IPS DF 4.7 (cell line): ENCODE data around the gene CPNE5.

ENCODE experiments used
- DNase-seq: peaks from one replicate; pipeline ENCODE4 v3.0.0-alpha.2; 2013; ENCODE audit warnings: low spot score; ENCODE audit errors: extremely low read depth

The CPNE5 gene

DNA sequence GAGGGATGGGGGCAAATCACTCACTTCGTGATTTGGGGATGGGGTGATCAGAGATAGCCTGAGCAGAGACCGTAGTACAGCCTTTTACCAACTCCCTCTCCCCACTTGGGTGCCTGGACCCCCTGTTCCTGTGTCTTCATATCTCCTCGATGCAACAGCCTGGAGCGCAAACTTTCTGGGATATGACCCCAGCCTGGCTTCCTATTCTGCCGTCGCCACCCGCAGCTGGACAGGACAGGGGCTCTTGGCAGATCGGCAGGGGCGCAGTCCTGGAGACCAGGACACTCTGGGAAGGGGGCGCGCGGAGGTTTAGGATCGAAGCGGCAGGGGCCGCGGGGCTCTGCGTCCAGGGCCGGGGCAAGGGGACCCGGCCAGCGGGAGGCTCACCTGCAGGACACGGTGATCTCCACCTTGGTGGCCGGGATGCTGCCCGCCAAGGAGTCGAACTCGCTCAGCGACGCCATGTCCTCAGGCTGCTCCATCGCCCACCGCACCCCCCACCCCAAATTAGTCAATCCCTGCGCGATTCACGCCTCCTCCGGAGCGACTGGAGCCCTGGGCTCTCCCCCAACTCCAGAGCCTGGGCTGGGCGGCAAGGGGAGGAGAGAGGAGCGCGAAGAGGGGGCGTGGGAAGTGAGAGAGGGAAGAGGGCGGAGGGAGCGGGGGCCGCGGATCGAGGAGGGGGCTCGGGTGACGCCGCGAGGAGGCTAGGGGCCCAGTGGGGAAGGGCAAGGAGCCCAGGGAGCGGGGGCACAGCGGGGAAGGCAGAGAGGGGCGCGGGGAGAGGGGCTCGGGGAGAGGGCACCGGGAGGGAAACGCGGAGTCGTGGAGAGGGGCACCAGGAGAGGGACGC lies at the start of gene CPNE5:
Gene CPNE5, minus strand, starts transcription at position 549 of the 853 bp plus-strand sequence. Its CDS starts 67 bp downstream, at position 482.
- no peak for DNase-seq

DNA sequence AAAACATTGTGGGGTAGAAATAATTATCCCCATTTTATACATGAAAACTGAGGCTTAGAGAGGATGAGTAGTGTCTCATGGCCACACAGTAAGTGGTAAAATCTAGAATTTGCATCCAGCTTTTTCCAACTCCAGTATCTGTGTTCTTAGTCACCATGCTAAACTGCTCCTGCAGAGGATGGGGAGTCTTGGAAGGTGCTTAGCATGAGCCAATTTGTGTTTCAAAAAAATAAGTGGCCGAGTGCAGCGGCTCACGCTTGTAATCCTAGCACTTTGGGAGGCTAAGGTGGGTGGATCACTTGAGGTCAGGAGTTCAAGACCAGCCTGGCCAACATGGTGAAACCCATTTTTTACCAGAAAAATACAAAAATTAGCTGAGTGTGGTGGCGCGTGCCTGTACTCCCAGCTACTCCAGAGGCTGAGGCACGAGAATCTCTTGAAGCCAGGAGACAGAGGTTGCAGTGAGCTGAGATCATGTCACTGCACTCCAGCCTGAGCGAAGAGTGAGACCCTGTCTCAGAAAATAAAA lies 48.9 kb upstream of the CPNE5 start:
- no peak for DNase-seq

DNA sequence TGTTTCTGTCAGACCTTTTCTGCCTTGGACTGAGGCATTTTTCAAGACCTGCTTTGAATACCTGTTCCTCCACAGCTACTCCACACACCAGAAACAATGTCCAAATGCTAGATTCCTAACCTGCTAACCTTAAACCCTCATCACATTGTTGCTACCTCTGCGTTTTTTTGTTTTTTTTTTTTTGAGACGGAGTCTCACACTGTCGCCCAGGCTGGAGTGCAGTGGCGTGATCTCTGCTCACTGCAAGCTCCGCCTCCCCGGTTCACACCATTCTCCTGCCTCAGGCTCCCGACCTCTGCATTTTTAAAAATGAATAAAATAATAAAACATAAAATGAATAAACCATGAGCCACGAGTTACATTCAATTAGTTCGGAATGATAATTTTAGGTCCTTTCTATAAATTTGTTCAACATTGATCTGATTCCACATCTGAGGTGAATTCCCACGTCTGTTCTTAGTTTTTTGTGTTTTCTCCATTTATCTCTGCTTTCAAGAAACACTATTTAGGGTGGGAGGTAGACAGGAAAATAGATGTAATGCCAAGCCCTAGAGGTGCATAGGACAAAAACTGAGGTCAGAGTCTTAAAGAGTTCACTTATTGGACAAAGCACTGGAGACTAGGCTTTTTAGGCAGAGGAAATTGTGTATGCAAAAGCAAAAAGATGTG lies 47.8 kb upstream of the CPNE5 start:
- DNase-seq: no peak

DNA sequence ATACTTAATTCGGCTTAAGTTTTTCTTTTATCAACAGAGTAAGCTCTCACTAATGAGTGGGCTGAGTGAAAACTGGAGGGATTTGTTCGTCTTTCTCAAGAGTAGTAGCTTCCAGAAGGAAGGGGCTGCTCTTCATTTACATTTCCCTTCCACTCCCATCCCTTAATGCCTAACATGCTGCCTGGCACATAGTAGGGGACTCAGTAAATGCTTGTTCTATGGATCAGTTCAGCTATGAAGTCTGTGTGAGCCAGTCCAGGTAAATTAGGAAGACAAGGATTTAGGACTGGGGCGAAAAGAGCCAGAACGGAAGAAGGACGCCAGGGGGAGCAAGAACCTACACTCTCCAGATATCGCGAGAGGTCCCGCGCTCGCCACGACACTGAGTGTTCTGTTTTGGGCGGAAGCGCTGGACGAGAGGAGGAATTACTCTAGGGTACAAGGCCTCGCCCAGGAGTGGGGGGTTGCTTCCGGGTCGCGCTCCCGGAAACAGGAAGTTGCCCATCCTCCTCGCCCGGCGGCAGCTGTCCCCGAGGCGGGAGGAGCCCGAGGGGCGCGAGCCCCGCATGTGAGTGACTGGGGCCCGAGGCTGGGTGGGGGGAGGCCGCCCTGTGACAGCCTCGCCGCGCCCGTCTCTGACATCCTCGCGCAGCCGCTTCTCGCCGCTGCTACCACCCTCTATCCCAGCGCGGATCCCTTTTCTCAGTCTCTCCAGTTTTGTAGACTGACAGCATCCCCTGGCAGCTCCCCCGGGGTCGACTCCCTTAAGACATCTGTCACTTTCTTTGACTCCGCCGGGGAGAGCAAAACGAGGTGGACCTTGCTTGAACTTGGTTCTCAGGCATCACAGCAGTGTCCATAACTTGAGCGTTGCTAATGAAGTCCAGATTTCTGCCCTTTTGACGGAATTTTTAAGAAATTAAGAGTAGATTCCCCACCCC lies 46.5 kb upstream of the CPNE5 start, which contains the start of gene C6orf89:
Gene C6orf89, plus strand, starts transcription at position 492 of the 941 bp plus-strand sequence. CDS start 13,493 bp downstream, outside the sequence.
- peak; percentile 92 for DNase-seq

DNA sequence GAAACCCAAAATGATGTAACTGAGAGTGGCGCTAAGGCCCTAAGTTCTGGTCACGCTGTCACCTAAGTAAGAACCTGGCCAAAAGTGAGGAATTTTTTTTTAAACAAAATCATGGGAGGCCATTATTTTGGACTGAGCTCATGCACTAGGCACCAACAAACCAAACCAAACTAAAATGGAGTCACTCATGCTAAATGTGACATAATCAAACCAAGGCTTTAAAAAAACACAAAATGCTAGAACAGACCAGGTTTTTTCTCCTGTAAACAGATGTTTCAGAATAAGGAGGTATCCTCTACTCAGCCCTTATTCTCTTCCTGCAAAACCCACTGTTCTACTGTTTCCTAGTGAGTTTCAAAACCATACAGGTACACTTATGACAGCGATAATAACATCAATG lies 45.4 kb upstream of the CPNE5 start:
- DNase-seq: no peak

DNA sequence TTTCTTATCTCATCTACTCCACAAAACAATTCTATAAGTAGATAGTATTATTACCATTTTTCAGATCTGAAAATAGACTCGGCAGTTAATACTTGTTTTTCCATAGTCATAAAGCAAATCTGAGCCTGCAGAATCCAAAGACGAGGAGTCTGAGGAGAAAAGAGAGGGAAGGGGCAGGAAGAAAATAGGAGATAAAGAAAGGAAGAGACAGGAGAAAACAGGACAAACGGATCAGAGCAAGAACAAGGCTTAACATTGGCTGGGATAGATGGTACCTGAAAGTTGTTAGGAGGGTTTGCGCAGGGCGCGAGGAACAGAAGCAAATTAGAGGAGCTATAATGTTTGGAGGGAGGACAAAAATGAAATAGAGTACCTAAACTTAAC lies 36.0 kb upstream of the CPNE5 start:
- DNase-seq: no peak

DNA sequence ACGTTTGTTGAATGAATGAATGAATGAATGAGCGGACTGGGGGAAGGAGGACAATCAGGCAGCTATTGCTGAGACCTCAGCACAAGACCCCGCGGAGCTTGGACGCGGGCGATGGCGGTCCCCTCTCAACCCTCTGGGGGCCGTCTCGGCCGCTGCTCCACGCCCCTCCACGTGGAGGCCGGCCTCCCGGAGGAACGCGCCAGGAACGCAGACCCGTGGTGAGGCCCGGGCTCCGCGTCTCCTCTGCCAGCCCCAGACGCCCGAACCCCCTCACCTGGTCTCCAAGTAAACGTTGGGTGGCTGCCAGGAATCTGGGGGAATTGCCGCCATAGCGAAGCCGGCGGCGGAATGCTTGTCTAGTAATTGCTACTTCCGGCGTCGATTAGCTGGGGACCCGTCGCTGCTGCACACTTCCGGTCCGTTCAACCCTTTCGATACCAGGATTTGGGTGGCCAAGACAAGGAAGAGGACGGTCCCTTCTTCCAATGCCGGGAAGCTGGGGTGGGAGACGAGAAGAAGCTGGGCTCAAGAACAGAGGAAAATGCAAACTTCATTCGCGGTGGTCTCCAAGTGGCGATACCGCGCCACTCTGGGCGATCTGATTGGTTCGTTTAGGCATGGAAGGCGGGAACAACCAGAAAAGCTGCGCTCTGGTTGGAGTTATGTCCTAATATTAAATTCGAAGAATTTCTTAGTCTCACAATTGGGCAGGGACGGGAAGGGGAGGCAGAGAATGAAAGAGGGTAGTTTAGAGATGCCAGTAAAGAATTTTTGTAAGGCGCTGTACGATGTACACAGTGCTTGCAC lies 35.4 kb upstream of the CPNE5 start, which contains the start of gene PPIL1:
Gene PPIL1, minus strand, starts transcription at position 361 of the 807 bp plus-strand sequence. Its CDS starts 31 bp downstream, at position 330.
- DNase-seq: peak; percentile 56

DNA sequence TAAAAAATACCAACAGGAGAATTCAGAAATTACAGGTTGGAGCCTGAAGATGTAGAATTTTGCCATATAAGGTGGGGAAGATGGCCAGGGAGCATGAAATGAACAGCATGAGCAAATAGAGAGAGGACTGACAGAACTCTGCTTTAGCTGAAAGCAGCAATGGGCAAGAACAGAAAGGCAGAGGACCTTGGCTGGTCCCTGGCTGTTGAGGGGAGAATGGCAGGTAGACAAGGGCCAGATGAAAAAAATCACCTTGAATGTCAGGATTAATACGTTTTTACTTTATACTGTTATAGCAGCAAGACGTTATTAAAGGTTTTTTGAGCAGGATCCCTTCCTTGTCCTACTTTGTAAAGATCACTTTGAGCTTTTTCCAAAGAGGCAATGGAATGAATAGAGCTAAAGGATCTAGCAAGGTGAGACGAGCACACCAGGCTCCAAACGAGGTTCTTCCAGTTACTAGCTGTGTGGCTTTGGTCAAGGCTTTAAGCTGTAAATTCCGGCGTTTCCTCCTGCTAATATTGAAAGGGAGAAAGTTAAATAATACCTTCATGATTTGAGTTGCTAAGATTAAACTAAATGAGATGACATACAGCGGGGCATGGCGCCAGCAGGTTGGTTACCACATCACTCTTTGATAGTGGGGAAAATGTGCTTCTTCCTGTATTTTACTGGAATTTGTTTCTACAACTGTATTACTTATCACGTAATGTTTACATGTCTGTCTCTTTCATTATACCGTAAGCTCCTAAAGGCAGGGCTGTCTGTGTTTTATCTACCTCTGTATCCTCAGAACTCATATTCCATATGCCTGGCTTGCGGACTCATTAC lies 34.6 kb upstream of the CPNE5 start:
- no peak for DNase-seq

DNA sequence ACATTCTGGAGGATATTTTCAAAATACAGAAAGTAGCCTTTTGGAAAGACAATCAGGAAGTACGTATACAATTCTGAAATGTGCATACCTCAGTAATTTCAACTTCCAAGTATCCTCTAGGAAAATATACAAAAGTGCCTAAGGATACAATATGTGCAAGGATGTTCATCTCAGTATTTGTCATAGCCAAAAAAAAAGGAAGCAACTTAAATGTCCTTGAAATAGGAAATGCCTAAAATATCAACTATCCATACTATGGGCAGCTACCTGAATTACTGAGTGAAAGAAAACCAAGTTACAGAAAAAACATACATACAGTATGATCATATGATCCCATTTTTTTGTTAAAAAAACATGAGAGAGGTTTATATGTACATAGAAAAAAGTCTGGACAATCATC lies 33.9 kb upstream of the CPNE5 start:
- DNase-seq: no peak

DNA sequence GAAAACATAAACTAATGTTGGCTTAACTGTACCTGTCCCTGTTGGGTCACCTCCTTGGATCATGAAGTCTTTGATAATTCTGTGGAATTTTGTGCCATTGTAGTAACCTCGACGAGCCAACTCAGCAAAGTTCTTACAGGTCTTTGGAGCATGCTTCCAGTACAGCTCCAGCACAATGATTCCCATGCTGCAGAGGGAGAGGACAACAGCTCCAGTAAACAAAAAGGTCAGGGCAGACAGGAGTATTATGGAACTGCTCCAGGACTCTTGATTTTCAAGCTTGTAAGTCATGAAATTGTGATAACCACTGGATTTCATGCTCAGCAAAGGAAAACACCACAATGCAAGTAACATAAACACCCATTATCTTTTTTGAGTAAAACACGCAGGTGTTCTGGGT lies 32.4 kb upstream of the CPNE5 start:
- DNase-seq: no peak

DNA sequence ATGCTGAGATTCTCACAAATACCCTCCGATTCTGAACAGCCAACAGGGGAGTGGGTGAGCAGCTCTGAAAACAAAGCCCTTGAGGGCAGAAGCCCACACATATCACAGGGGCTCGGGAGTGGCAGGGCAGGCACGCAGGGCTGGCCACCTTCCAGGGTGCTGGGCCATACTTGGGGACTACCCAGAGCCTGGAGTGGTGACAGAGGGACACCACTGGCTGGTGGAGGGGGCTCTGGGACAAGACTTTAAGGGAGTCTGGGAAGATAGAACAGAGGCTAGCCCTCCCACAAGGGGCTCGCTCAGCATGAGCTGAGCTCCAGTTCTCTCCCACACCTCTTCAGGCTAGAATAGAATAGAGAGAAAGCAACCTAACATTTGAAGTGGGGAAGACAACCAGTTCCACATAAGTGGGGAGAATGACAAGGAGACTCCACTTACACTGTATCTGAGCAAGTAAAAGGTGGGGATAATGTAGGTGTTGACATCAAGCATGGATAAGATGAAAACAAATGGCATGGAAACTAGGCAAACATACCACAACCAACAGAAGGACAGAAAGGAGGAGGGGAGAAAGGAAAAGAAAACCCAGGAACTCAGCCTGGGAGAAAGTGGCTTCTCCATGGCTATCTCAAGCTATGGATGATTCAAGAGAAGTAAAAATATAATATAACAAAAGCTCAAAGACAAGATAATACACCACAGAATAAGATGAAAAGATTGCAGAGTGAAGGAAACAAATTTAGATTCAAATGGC lies 28.4 kb upstream of the CPNE5 start:
- DNase-seq: no peak

DNA sequence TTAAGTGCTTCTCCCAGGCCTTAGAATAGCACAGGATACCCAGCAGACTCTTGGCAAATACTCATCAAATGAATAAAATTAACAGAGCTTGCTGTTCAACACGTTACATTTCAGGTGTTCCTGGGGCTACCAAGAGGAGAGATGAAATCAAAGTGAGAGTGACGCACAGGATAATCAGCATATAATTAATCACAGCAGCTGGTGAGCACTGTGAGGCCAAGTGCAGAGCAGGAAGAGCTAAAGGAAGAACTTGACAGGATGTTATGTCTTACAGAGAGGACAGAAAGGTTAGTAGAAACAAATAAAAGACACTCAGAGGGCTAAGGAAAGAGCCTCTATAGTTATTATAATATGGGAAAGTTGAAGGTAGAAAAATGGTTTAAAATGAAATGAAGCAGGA lies 26.6 kb upstream of the CPNE5 start:
- no peak for DNase-seq

DNA sequence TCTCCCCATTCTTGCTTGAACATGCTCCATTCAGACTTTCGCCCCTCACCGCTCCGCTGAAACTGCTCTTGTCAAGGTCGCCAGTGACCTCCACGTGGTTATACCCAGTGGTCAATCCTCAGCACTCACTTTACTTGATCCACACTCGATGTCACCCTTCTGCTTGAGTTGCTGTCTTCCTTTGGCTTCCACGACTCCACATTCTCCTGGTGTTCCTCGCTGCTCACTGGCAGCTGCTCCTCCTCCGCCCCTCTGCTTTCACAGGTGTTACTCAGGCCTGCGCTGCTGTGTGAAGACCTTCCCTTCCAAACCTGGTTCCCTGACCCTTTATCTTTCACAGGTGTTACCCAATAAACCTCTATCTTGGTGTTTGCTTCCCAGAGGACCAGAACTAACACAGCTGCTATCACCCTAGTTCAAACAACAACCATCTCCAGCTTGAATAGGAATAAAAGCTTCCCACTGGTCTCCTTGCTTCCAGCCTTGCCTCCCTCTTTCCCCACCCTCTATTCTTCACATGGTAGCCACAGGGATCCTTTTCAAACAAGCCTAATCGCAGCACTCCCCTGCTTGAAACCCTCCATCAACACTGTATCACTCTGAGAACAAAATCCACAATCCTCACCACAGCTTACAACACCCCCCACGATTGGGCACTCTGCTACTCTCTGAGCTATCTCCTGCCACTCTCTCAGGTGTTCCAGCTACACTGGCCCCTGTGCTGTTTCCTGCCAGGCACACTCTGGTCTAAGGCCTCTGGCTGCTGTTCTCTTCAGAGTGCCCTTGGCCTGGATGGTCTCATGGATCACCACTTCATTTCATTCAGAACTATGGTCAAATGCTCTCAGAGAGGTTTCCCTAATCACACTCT lies 24.7 kb upstream of the CPNE5 start:
- no peak for DNase-seq

DNA sequence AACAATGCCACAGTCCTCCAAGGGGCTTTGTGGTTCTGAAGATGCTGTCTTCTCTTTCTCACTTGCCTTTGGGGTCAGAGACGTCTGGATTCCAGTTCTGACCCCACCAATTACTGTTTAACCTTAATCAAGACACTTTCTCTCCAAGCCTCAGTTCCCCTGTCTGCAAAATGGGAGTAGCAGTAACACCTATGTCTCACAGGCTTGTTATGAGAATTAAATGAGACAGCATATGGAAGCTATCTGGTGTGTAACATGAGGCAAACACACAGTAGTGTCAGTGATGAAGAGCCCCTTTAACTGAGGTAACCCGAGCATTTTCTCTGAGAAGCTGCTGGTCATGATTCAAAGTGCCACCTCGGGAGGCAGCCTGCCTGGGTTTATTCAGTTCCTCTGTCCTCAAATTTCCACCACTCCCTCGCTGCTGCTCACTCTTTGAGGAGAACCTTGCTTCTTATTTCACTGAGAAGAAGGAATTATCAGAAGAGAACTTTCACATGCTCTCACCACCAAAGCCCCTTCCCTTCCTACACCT lies 23.7 kb upstream of the CPNE5 start:
- no peak for DNase-seq

DNA sequence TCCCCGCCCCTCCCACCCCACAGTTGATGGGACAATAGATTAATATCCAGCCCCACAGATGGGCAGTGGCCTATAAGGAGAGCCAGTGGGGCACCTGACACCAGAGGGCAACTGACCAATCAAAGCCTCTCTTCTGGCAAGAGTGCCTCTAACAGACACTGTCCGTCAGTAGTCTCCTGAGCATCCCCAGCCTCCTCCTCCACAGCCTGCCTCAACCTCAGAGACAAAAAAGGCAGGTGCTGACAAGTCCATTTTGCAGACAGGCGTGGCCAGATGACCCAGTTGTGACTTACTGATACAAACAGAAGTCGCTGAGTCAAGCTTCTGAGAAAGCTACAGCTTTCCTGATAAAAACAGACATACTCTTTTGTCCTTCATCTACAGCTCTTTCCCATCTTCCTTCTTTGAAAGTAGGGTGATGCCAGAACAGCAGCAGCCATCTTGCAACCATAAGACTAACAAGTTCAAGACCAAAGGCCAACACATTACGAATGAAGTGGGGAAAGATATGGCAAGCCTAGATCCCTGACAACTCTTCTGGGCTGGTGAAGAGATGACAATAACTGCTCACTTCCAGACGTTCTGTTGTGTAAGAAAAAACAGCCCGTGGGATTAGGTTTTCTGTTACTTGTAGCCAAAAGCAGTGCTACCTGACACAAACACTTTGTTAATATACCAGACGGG lies 23.1 kb upstream of the CPNE5 start:
- no peak for DNase-seq

DNA sequence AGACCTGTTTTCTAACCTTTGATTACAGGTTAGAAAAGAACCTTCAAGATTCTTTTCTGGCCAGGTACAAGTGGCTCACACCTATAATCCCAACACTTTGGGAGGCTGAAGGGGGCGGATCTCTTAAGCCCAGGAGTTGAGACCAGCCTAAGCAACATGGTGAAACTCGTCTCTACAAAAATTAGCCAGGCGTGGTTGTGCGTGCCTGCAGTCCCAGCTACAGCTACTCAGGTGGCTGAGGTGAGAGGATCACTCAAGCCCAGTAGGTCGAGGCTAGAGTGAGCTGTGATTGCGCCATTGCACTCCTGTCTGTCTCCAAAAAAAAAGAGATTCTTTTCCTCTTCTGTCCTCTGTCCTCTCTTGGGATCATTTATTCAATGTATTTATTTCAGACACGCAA lies 20.9 kb upstream of the CPNE5 start:
- no peak for DNase-seq

DNA sequence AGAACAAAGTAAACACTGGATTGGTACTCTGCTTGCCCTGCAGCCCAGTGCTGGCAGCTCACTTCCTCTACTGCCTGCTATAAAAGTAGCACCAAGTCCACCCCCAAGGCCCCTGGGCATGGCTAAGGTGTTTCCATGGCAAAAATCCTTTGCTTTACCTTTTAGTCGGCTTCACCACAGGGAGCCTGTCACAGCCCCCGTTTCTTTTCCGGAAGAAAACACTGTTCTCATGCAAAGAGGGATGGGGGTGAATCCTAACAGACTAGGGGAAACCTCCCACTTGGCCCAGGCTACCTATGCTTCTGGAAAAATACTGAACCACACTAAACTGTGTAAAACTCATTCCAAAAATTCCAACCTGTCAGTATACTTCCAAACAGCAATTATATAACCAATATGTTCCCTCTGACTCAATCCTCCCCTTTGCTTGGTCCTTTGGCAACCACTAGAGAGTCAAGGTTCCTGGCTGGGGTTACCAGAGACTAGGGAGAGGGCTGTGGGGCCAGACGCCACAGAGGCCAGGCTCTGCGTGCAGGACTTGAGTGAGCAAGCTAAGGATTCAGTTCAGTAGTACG lies 19.2 kb upstream of the CPNE5 start:
- no peak for DNase-seq
